GM19035 (cell line): ENCODE measurements around the gene NBPF14.
"Not testable (repeated sequence)": the region's sequence is repeated elsewhere in the genome, so short reads cannot be mapped to it uniquely, and the experiment has no call there.

Experiments used
- ATAC-seq: cut with Tn5 transposase; IDR thresholded peaks from one replicate; pipeline ENCODE4 v1.9.1; 2021; ENCODE audit not compliant: unreplicated experiment

NBPF14 gene

GRCh38 chr1:148595911-148596310 lies at the start of gene NBPF14:
Gene NBPF14 (minus strand): TSS chr1:148596011. CDS start chr1:148595717, 294 bp downstream.
- ATAC-seq, result not testable (repeated sequence)

DNA sequence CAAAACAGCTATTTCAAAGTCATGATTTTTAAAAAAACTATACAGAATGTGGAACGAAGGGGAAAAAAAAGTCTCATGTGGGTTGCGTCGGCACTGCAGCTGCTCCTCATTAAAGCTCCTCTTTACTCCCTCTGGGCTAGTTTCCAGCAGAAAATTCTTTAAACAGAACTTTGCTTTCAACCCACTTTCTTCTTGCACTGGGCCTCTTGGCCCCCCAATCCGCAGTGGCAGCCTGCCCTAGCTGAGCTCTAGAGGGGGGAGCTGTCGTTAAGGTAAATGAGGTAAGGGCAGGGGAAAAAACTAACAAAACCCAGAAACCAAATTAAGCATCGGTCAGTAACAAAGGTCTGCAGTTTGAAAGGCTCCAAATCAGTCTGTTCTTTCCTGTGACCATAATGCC lies 29.6 kb upstream of the NBPF14 start:
- not testable (repeated sequence) for ATAC-seq

DNA sequence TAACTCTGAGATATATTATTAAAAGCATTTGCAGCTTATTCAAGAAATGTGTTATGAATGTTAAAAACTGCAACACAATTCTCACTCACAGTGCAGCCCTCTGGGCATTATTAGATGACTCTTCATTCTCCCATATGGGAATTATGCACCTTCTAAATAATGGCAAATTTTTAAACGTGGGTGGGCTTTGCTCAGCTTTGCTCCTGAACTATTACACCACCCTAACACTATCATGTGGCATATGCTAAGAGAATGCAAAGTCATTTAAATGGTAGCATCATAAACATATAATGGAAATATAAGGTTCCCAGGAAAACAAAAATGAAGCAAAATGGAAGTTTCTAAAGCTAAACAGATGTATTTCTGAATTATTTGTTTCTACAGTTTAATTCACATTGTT lies 22.4 kb upstream of the NBPF14 start:
- ATAC-seq, result not testable (repeated sequence)

- ATAC-seq, result not testable (repeated sequence)
Measured at GRCh38 chr1:148605266-148605665, 9.5 kb upstream of the NBPF14 start.

DNA sequence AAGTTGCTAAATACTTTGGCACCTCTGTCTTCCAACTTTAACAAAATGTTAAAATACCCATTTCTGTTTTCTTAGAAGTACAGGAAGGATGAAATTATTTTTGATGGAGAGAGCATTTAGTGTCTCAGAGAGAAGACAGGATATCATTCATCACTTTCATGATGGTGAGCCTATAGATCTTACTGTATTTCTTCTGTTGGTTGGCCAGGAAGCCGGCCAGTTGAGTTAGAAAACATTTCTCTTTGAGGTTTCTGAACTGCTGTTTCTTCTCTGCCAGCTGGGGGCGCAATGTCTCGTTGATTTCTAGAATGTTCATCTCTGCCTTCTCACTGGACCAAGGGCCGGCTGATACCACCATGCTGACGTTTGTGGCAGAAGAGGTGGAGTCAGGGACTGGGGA lies 451 bp downstream of the NBPF14 start:
- ATAC-seq, result not testable (repeated sequence)

DNA sequence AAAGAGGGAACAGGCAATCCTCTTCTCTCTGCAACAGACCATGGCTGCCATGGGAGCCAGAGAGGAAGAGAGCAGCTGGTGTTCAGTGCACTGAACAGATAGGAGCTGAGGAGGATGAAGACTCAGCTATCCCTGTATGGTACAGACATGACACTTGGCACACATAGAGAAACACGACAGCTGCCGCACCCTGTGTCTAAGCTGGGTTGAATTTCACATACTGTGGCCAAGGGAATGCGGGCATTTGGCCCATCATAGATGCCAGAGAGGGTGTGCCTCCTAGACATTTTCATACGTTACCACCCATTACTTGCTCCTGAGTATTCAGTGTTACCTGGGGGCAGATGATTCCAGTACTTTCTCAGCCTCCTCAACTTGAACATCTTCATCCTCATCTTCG lies 4.7 kb downstream of the NBPF14 start:
- not testable (repeated sequence) for ATAC-seq

GRCh38 chr1:148532158-148532557 lies 63.7 kb downstream of the NBPF14 start:
- not testable (repeated sequence) for ATAC-seq

- not testable (repeated sequence) for ATAC-seq
Measured at GRCh38 chr1:148529101-148529567, 66.7 kb downstream of the NBPF14 start.

- not testable (repeated sequence) for ATAC-seq
Measured at GRCh38 chr1:148528591-148528990, 67.2 kb downstream of the NBPF14 start.

- not testable (repeated sequence) for ATAC-seq
Measured at GRCh38 chr1:148526587-148526986, 69.2 kb downstream of the NBPF14 start.

- ATAC-seq, result not testable (repeated sequence)
Measured at GRCh38 chr1:148523205-148524144, 72.3 kb downstream of the NBPF14 start.

GRCh38 chr1:148522561-148523204 lies 73.1 kb downstream of the NBPF14 start:
- ATAC-seq, result peak; percentile 81

DNA sequence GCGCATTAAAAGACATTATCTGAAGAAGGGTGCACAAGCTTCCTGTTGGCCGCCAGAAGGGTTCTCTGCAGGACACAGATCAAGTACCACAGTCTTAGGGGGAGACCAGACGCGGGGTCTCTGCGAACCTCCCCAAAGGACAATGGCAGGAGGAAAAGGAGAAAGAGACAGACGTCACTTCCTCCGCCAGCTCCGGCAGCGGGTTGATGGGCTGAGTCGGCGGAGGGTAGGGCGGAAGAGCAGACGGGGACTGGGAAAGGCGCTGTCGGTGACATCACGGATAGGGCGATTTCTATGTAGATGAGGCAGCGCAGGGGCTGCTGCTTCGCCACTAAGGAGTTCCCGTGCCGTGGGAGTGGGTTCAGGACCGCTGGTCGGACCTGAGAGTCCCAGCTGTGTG lies 73.7 kb downstream of the NBPF14 start:
- ATAC-seq, result peak; percentile 51

GRCh38 chr1:148514310-148514709 lies 81.5 kb downstream of the NBPF14 start:
- not testable (repeated sequence) for ATAC-seq

GRCh38 chr1:148512571-148513184 lies 83.1 kb downstream of the NBPF14 start:
- ATAC-seq, result not testable (repeated sequence)

GRCh38 chr1:148493933-148494332 lies 101.9 kb downstream of the NBPF14 start:
- not testable (repeated sequence) for ATAC-seq

- not testable (repeated sequence) for ATAC-seq
Measured at GRCh38 chr1:148483029-148483428, 112.8 kb downstream of the NBPF14 start, which contains the start of gene PPIAL4G. Gene PPIAL4G (minus strand): TSS chr1:148483302. CDS start chr1:148483252, 50 bp downstream.
